GM19240 (cell line): ENCODE data around the gene LIPE.
"Not testable (repeated sequence)": the region's sequence is repeated elsewhere in the genome, so short reads cannot be mapped to it uniquely, and the experiment has no call there.

Source experiments
- DNase-seq: peaks from one replicate; pipeline ENCODE4 v3.0.0; 2011; ENCODE audit warnings: low spot score; ENCODE audit not compliant: insufficient read length

LIPE gene

GRCh38 chr19:42427313-42427712 is at the start of gene LIPE:
Gene LIPE, minus strand, starts transcription at chr19:42427388. Its CDS starts 239 bp downstream, at chr19:42427149.
- DNase-seq, result no peak

GRCh38 chr19:42475366-42475765 is 48.2 kb upstream of the LIPE start:
- no peak for DNase-seq

DNA sequence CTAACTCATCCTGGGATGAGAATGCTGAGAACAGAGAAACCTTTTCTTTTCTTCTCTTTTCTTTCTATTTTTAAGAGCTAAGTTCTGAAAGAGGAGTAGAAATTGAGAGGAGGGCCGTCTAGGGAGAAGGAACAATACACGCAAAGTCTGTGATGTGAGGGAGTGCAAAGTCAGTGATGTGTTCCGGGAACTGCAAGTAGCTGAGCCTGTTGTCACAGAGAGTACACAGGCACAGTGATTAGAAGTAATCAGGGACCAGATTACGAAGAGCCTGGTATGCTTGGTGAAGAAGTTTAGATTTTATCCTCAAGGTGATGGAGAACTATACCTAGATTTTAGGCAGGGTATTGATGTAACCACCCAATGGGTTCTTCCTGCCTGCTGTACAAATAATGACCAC is 47.6 kb upstream of the LIPE start:
- DNase-seq, result no peak

- no peak for DNase-seq
Observed at GRCh38 chr19:42473686-42474085, 46.5 kb upstream of the LIPE start.

DNA sequence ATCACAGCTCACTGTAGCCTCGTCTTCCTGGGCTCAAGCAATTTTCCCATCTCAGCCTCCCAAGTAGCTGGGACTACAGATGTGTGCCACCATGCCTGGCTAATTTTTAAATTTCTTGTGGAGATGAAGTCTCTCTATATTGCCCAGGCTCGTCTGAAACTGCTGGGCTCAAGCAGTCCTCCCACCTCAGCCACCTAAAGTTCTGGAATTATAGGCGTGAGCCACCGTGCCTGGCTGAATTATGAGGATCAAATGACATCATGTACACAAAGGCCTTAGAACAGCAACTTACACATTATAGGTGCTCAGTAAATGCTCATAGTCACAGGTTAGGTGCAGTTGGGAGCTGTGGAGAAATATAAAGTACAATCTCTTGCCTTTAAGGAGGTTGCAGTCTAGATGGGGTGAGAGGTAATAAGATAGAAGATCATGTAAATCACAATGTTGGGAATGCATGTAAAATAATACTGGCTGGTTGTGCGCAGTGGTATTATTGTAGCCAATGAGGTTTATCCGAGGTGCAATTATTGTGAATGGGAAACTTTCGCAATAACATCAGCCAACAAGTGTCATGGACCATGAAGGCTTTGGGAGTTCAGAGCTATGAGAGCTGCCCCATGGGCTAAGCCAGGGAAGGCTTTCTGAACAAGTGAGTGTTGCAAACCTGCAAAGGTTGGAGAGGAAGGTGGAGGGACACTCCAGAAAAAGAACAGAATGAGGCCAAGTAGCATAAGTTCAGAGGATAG is 45.4 kb upstream of the LIPE start:
- no peak for DNase-seq

DNA sequence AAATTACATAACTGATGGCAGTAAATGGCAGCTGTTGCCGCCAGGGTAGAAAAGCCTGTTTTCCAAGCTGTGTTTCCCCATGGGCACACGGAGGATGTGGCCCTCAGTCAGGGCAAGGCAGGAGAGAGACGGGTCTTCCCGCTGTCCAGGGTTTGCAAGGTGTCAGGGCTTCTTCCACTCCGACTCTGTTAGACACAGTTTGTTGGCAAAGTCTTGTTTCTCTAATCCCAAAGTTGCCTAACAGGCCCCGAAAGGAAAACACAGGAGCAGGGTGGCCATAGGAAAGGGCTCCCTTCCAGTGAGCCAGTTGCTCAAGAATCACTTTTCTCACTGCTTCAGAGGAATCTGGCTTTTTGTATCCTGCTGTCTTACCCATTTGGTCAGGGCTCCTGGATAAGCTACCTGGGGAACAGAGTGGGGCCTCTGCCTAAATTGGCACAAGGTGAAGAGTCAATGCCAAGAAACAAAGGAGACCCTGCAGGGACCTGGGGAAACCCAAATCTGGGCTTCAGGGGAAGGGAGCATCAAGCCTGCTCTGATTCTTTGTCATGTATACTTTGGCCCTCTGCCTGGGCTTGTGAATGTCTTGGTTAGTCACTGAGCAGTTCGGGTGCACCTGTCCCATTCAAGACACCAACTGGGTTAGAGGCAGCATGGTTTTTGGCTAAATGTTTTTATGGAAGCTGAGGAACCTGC is 44.5 kb upstream of the LIPE start:
- no peak for DNase-seq

DNA sequence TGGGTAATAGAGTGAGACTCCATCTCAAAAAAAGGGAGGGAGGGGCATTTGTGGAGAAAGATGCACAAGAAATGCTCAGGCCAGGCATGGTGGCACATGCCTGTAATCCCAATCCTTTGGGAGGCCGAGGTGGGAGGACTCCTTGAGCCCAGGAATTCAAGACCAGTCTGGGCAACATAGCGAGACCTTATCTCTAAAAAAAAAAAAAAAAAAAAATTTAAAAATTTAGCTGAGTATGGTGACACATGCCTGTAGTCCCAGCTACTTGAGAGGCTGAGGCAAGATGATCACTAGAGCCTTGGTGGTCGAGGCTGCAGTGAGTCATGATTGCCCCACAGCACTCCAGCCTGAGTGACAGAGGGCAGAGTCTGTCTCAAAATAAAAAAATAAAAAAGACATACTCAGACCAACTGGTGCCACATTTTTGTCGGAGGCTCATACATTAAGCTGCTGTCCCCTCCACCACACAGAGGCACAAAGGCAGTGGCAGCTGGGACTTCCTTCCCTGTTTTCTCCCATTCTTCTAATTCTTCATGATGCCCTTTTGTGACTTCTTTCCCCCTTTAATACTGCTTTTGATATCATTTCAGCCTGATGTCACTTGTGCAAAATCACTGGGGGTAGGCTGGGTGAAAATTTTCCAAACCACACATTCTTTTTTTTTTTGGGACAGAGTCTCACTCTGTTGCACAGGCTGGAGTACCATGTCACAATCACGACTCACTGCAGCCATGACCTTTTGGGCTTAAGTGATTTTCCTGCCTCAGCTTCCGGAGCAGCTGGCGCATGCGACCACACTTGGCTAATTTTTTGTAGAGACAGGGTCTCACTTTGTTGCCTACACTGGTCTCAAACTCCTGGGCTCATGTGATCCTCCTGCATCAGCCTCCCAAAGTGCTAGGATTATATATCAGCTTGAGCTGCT is 42.4 kb upstream of the LIPE start:
- no peak for DNase-seq

GRCh38 chr19:42468273-42468796 is 41.1 kb upstream of the LIPE start:
- no peak for DNase-seq

DNA sequence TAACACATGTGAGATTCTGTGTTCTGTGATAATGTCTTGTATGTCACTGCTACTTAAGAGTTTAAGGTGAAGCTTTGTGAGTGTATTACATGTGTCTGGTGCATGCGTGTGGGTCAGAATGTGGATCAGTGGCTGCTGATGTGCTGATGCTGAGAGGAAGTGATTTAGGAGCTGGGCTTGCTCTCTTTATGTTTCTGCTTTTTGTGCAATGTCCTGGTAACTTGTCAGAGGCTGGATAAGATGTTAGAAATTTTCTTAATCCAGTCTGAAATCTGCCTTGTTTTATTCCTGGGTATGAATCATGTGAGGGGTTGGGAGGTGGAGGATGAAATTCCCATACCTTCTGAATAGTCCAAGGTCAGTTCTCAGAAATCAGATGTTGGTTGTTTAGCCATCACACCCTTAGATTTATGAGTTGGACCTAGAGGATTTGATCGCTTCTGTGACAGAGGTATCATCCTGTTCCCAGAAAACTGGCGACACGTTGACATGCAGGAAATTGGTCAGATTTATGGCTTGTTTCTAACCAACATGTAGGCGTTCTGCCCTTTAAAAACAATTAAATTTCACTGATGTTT is 40.1 kb upstream of the LIPE start:
- DNase-seq, result no peak

DNA sequence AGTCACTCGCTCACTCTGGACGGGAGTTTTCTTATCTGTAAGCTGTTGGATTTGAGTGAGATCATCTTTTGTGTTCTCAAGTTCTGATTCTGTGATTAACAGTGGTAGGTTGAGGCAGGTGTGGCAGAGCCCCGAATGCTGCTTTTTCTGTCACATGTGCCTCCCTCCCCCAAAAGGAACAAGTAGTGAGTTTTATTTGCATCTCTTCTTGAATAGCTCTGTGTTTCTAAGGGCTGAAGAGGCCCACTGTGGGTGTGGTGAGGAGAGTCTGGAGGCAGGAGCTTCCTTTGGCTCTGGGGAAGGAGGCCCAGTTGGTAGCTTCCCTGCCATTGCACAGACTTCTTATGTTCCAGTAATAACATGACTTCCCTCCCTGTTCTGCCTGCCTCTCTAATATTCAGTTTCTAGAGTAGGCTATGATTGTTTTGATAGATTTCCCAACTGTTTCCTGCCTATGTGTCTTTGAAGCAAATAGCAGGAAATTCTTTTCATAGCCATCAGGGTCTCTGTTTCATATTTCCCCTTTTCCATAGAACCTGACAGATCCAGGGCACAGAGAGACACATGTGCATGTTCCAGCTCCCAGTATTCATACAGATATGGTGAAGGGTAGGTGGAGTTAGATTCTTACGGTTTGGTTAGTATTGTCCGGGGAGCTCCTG is 39.5 kb upstream of the LIPE start:
- peak; percentile 11 for DNase-seq

GRCh38 chr19:42465827-42466280 is 38.7 kb upstream of the LIPE start:
- peak; percentile 43 for DNase-seq

DNA sequence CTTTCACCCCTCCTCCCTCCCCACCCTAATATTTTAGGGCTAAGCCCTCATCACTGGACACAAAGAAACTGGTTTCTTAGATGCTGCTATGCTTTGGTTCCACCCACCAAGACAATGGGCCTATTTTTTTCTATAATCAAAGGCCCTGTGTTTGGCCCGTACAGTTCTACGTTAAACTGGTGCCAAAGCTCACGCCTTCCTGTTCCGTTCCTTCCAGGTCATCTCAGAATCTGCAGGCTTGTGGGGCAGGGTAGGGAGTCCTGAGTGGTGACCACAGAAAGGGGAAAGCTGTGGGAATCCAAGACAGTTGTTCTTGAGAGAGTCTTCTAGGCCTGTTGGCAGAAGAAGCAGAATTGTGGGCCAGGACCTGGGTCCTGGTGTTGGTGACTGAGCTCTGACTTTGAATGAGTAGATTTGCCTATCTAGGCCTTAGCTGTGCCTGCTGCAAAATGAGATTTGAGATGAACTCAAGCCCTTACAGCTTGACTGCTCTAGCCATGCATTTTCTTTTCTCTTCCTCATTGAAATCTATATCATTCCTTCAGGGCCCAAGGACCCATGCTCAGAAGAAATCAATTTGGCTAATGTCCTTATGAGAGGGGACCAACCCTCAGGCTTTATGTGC is 34.6 kb upstream of the LIPE start:
- DNase-seq, result no peak

- DNase-seq, result not testable (repeated sequence)
Observed at GRCh38 chr19:42461231-42461630, 34.0 kb upstream of the LIPE start.

- no peak for DNase-seq
Observed at GRCh38 chr19:42459926-42460325, 32.7 kb upstream of the LIPE start.

DNA sequence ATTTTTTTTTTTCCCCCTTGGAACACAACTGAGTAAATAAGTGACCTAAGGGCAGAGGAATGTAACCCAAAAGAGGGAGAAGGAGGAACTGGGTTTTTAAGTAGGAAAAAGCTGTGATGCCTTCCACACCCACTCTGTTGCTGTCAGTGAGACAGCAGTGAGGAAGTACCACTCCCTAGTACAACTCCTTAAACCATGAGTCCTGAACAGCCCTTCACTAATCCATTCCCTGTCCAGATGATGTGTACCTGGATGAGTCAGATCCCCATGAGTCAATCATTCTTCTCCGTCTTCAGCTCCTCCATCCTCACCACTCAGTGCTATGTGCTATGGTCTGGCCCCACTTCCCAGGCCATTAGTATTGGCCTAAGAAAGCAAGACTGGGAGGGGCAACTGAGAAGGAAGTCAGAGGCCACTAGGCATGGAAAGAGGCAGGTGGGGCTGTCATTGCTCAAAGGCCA is 28.5 kb upstream of the LIPE start:
- DNase-seq, result no peak

GRCh38 chr19:42455086-42455485 is 27.9 kb upstream of the LIPE start:
- no peak for DNase-seq

GRCh38 chr19:42452590-42452989 is 25.4 kb upstream of the LIPE start:
- DNase-seq, result no peak

- peak; percentile 86 for DNase-seq
Observed at GRCh38 chr19:42450314-42450934, 23.2 kb upstream of the LIPE start.

DNA sequence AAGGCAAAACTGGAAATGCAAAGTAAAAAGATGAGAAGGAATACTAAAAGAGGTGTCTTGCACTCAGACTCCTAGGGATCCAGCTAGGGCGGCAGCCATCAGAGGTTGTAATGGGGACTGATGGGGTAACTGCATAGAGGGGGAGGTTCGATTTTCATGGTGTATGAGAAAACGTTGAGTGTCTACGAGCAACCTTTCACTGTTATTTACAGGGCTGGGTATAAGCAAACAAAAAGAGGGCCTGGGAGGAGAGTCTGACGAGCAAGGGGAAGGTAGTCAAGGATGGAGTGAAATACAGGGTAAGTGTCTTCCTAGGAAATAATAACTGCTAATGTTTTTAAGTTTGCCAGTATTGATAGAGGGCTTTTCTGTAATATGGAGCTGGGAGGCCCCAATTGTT is 21.1 kb upstream of the LIPE start:
- DNase-seq, result not testable (repeated sequence)

- no peak for DNase-seq
Observed at GRCh38 chr19:42445948-42446347, 18.8 kb upstream of the LIPE start.
